KOPT-K1 (cell line): ENCODE results near the gene GOLPH3.

Experiments
- H3K27ac ChIP-seq: fragments of 200-600 bp; sonication (generic); 2 replicates; pipeline ENCODE4 v1.5.1; 2016; ENCODE audit warnings: antibody characterized with exemption, mild to moderate bottlenecking, low read depth, low read length; ENCODE audit not compliant: poor library complexity, severe bottlenecking
- H3K36me3 ChIP-seq: fragments of 200-600 bp; sonication (generic); 2 replicates; pipeline ENCODE4 v1.5.1; 2017; ENCODE audit warnings: antibody characterized with exemption, mild to moderate bottlenecking, low read length, moderate library complexity; ENCODE audit not compliant: insufficient read depth
- H3K9me3 ChIP-seq: fragments of 200-600 bp; sonication (generic); 2 replicates; pipeline ENCODE4 v1.5.1; 2017; ENCODE audit warnings: antibody characterized with exemption, low read length, mild to moderate bottlenecking; ENCODE audit not compliant: insufficient read depth, poor library complexity, severe bottlenecking

GOLPH3 gene

GRCh38 chr5:32157078-32157477 lies 17.0 kb downstream of the GOLPH3 start:
- no peaks in the 10 kb centered on the region for H3K9me3 ChIP-seq
- peaks cover 44% of the 10 kb centered on the region for H3K36me3 ChIP-seq
- no peak overlapping the region for H3K27ac ChIP-seq

DNA sequence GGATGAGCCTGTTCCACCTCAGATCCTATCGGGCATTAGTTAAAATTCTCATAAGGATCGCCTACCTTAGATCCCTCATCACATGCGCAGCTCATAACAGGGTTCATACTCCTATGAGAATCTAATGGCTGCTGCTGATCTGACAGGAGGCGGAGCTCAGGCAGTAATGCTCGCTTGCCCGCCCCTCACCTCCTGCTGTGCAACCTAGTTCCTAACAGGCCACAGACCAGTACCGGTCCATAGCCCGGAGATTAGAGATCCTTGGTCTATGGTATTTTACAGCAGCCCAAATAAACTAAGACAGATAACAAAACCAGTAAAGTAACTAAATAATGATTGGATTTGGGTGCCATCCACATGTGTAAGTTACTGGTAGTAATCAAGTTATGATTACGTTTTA lies 17.5 kb downstream of the GOLPH3 start:
- Histone ChIP-seq H3K36me3 (peaks cover 48% of the 10 kb centered on the region), H3K9me3 (no peaks in the 10 kb centered on the region), H3K27ac (no peak overlapping the region)

DNA sequence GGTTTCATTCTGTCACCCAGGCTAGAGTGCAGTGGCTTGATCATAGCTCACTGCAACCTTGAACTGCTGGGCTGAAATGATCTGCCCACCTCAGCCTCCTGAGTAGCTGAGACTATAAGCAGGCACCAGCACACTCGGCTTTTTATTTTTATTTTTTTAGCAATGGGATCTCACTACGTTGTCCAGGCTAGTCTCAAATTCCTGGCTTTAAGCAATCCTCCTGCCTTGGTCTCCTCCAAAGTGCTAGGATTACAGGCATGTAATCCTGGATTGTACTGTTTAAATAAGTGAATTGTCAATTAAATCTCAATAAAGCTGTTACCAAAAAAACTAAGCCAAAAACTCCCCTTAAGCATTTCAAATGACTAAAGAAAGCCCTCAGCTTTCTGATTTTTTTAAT lies 18.9 kb downstream of the GOLPH3 start:
- H3K36me3 ChIP-seq = peaks cover 43% of the 10 kb centered on the region
- H3K27ac ChIP-seq = no peak overlapping the region
- no peaks in the 10 kb centered on the region for H3K9me3 ChIP-seq

- H3K27ac ChIP-seq = no peak overlapping the region
- peaks cover 46% of the 10 kb centered on the region for H3K36me3 ChIP-seq
These were observed 20.4 kb downstream of the GOLPH3 start for GRCh38 chr5:32153723-32154122.

GRCh38 chr5:32151198-32151597 lies 22.9 kb downstream of the GOLPH3 start:
- Histone ChIP-seq H3K36me3 (peaks cover 37% of the 10 kb centered on the region), H3K9me3 (no peaks in the 10 kb centered on the region), H3K27ac (no peak overlapping the region)

More at GRCh38 chr5:32153723-32154122, 20.4 kb downstream of the GOLPH3 start:
- no peaks in the 10 kb centered on the region for H3K9me3 ChIP-seq

- H3K36me3 ChIP-seq = peaks cover 42% of the 10 kb centered on the region
These were observed 23.8 kb downstream of the GOLPH3 start for GRCh38 chr5:32150366-32150765.

GRCh38 chr5:32147959-32148358 lies 26.2 kb downstream of the GOLPH3 start:
- peaks cover 39% of the 10 kb centered on the region for H3K36me3 ChIP-seq
- no peaks in the 10 kb centered on the region for H3K9me3 ChIP-seq

More at GRCh38 chr5:32150366-32150765, 23.8 kb downstream of the GOLPH3 start:
- H3K9me3 ChIP-seq = no peaks in the 10 kb centered on the region
- no peak overlapping the region for H3K27ac ChIP-seq

GRCh38 chr5:32147236-32147635 lies 26.9 kb downstream of the GOLPH3 start:
- Histone ChIP-seq H3K27ac (no peak overlapping the region), H3K9me3 (no peaks in the 10 kb centered on the region), H3K36me3 (peaks cover 33% of the 10 kb centered on the region)

More at GRCh38 chr5:32147959-32148358, 26.2 kb downstream of the GOLPH3 start:
- no peak overlapping the region for H3K27ac ChIP-seq

GRCh38 chr5:32145378-32145777 lies 28.7 kb downstream of the GOLPH3 start:
- Histone ChIP-seq H3K9me3 (no peaks in the 10 kb centered on the region), H3K36me3 (peaks cover 35% of the 10 kb centered on the region), H3K27ac (no peak overlapping the region)

DNA sequence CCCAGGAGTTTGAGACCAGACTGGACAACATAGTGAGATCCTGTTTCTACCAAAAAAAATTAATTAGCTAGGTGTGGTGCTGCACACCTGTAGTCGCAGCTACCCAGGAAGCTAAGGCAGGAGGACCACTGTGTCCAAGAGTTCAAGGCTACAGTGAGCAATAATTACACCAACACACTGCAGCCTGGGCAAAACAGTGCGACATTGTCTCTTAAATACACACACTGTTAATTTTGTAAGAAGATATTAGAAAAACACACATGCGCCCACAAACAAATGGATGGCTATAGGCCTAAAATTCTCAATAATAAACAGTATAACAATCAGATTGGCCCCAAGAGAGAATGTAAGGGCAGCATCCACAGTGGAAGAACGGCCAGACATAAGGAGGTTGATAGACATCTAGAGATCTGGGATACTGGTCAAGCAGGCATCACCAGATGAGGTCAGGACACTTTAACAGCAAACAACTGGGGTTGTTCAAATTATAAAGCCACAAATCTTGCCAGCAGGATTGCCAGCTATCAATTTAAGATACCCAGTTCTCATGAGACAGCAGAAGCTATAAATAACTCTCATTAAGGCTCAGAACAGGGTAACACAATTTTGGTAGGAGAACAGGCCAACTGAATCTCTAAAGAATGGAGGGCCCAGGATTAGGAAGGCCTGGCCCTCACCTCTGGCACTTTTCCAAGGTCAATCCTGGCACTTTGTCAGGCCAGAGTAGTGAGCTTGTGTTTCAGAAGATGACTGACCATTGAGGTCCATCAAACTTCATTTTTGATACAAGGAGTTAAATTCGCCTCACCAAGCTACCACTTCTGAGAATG lies 29.5 kb downstream of the GOLPH3 start:
- H3K36me3 ChIP-seq = peaks cover 40% of the 10 kb centered on the region
- no peak overlapping the region for H3K27ac ChIP-seq
- no peaks in the 10 kb centered on the region for H3K9me3 ChIP-seq

DNA sequence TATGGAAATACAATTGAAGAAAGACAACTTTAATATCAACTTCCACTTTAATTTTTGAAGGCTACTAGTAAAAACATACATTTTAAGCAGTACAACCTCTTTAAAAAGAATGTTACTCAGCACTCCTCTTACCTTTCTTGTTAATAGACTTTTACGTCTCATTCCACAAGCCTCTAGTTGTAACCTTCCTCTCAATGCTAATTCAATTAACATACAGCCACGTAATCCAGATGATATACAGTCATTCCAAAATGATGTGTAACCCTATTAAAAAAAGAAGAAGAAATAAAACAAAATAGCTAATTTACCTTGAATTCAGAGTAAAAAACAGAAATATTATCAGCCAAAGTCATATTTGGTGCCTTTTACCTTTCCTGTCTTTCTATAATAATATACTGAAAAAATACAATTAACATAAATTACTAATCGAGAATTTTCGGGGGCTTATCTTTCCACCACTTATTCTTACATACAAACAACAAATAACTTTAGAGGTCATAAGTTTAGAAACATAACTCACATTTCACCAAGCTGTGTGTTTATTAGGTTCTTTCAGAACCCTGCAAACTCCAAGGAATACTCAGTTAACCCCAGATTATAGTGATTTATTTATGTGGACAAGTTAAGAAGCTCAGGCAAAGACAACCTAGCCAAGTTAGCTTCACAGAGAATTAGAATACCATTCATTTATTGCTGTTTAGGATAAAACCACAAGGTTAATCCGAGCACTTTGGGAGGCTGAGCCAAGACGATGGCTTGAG lies 30.3 kb downstream of the GOLPH3 start:
- H3K36me3 ChIP-seq = peaks cover 41% of the 10 kb centered on the region
- no peak overlapping the region for H3K27ac ChIP-seq
- no peaks in the 10 kb centered on the region for H3K9me3 ChIP-seq

DNA sequence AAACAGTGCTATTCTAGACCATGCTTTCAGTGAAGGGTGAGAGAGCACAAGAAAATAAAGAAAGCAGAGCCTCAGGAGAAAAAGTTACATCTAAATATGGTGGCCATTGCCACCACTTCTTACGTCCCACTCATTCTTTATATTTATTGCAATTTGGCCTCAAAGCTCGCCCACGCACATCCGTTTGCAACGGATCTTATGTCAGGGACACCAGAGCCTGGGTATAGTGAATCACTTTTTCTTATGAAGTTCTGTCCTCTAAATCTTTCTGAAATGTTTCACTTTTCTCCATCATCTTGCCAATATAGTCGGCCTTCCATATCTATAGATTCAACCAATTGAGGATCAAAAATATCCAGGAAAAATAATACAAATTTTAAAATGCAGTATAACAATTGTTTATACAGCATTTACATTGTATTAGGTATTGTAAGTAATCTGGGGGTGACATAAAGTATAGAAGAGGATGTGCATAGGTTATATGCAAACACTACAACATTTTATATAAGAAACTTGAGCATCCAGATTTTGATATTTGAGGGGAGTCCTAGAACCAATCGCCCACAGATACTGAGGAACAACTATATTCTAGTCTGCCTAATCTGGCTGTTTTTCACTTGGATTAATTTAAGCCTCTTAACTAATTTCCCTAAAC lies 35.2 kb downstream of the GOLPH3 start:
- Histone ChIP-seq H3K9me3 (no peaks in the 10 kb centered on the region), H3K27ac (no peak overlapping the region), H3K36me3 (peaks cover 62% of the 10 kb centered on the region)

DNA sequence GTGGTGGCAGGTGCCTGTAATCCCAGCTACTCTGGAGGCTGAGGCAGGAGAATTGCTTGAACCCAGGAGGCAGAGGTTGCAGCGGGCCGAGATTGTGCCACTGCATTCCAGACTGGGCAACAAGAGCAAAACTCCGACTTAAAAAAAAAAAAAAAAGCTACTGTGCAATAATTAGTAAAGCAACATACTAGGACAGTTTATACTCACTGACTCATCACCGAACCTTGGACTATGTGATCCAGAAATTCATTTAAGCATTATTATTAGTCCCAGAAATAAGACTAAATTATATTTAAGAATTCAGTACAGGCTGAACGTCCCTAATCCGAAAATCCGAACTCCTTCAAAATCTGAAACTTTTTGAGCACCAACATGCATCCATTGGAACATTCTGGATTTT lies 37.8 kb downstream of the GOLPH3 start:
- H3K9me3 ChIP-seq = no peaks in the 10 kb centered on the region
- H3K36me3 ChIP-seq = peaks cover 82% of the 10 kb centered on the region
- no peak overlapping the region for H3K27ac ChIP-seq

DNA sequence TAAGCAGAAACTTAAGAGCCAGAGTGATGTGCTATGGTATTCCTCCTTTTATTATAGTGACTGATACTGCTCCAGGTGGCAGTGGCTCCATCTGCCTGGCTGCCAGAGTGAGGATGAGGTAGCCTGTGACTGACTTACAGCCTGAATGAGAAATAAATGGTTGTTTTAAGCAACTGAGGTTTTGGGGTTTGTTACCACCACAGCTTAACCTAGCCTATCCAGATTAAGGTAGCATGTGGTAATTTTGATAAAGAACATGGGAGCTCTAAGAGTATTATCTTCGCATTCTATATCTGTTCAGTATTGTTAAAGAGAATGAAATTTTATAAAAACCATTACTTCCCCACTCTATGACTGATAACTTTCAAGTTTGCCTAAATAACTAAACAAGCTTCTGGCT lies 39.0 kb downstream of the GOLPH3 start:
- peaks cover 81% of the 10 kb centered on the region for H3K36me3 ChIP-seq
- H3K9me3 ChIP-seq = no peaks in the 10 kb centered on the region

DNA sequence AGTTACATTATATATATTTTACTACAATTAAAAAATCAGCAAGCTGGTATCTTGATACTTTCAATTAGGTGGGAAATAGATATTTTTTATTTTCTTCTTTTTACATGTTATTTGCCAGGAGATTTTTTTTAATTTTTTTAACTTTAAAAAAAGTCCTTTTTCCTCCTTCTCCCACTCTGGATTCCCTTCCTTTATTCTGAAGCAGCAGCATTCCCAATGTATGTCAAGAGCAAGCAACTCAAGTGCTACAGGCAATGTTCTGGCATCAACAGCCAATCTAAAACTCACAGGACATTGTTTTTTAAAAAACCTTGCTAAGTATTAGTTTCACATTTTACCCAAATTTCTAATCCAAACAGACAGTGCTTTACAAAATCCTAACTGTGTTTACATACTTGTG lies 41.4 kb downstream of the GOLPH3 start:
- Histone ChIP-seq H3K27ac (no peak overlapping the region), H3K36me3 (peaks cover 85% of the 10 kb centered on the region), H3K9me3 (no peaks in the 10 kb centered on the region)

More for the DNA sequence above, 39.0 kb downstream of the GOLPH3 start:
- no peak overlapping the region for H3K27ac ChIP-seq
